ENCODE measurements around the gene CAMKK2. TPM values are rescaled to one million over a fixed set of nuclear protein-coding genes. Genes with fewer than 3 reads are reported as not detected.

Gene CAMKK2
- total RNA-seq, 2 experiments from 2014 or later, result 21.1 to 27.6 TPM

GRCh38 chr12:121239351-121240061 is 57.0 kb downstream of the CAMKK2 start:
- Histone ChIP-seq H4K20me1 (ENCODE audit: insufficient read depth, low read length) (no peaks in the 10 kb centered on the region), H3K4me3 (ENCODE audit: low read depth, low read length, poor library complexity, severe bottlenecking) (no peak overlapping the region)
- intact Hi-C loops (cut with micrococcal nuclease; ENCODE audit: unreplicated experiment), result no loop called here

GRCh38 chr12:121238604-121239350 is 57.7 kb downstream of the CAMKK2 start:
- H4K20me1 ChIP-seq (ENCODE audit: insufficient read depth, low read length), result no peaks in the 10 kb centered on the region
- H3K79me2 ChIP-seq (ENCODE audit: insufficient read depth, low read depth, low read length), result no peaks in the 10 kb centered on the region
- TF ChIP-seq CTCF (conservative IDR thresholded peaks at IDR 0.05; ENCODE audit: low read length) (no peak), EZH2phosphoT487 (IDR thresholded peaks at IDR 0.05; ENCODE audit: borderline replicate concordance, low read depth, low read length) (no peak)
- intact Hi-C loops (cut with micrococcal nuclease; ENCODE audit: unreplicated experiment), result no loop called here
- no peaks in the 10 kb centered on the region for H3K9me3 ChIP-seq (ENCODE audit: low read length)
- no peaks in the 10 kb centered on the region for H3K4me1 ChIP-seq (ENCODE audit: insufficient read depth, low read length, poor library complexity, severe bottlenecking)
- ChIA-PET CTCF (ENCODE audit: unreplicated experiment) (no interaction called here), POLR2A (interaction anchor here (0.6 kb wide), 2 partner anchors 19 to 637 kb away, joined by 5 to 6 read pairs; no protein-coding TSS in a partner anchor)
- DNase-seq (ENCODE audit: low spot score), result no peak
- no peak overlapping the region for H3K4me2 ChIP-seq (ENCODE audit: low read length)
- H3K36me3 ChIP-seq (ENCODE audit: insufficient read depth, low read length), result peaks cover 23% of the 10 kb centered on the region
- BruUV-seq (replicated peaks), result no TSS peak
- H3K9me2 ChIP-seq (ENCODE audit: insufficient read depth, low read length), result no peaks in the 10 kb centered on the region
- no peak overlapping the region for H3K4me3 ChIP-seq (ENCODE audit: low read depth, low read length, poor library complexity, severe bottlenecking)
- no peak overlapping the region for H3K27ac ChIP-seq (ENCODE audit: low read depth, low read length, poor library complexity, severe bottlenecking)
- H2AFZ ChIP-seq (ENCODE audit: low read length), result no peak overlapping the region

More at GRCh38 chr12:121239351-121240061, 57.0 kb downstream of the CAMKK2 start:
- Histone ChIP-seq H3K36me3 (ENCODE audit: insufficient read depth, low read length) (peaks cover 27% of the 10 kb centered on the region), H3K9me3 (ENCODE audit: low read length) (no peaks in the 10 kb centered on the region), H3K79me2 (ENCODE audit: insufficient read depth, low read depth, low read length) (no peaks in the 10 kb centered on the region), H2AFZ (ENCODE audit: low read length) (no peak overlapping the region), H3K27ac (ENCODE audit: low read depth, low read length, poor library complexity, severe bottlenecking) (no peak overlapping the region), H3K4me1 (ENCODE audit: insufficient read depth, low read length, poor library complexity, severe bottlenecking) (no peaks in the 10 kb centered on the region), H3K4me2 (ENCODE audit: low read length) (no peak overlapping the region), H3K9me2 (ENCODE audit: insufficient read depth, low read length) (no peaks in the 10 kb centered on the region)
- TF ChIP-seq CTCF (conservative IDR thresholded peaks at IDR 0.05; ENCODE audit: low read length) (no peak), EZH2phosphoT487 (IDR thresholded peaks at IDR 0.05; ENCODE audit: borderline replicate concordance, low read depth, low read length) (no peak)
- BruUV-seq (replicated peaks), result TSS peak; percentile 46
- ChIA-PET CTCF (ENCODE audit: unreplicated experiment) (no interaction called here), POLR2A (interaction anchor here (0.6 kb wide), 2 partner anchors 19 to 638 kb away, joined by 5 to 6 read pairs; no protein-coding TSS in a partner anchor)
- DNase-seq (ENCODE audit: low spot score), result no peak
